Coronary artery (tissue), 2 donors: ENCODE measurements around the gene GATAD2A.

Source experiments
- DNase-seq: peaks from one replicate; pipeline ENCODE4 v3.0.0-alpha.2; 2017; ENCODE audit warnings: low spot score
- H3K27ac ChIP-seq, 2 donors: fragments of 200-600 bp; sonication (generic); one replicate each; pipeline ENCODE4 v1.5.1; 2016 to 2019
- H3K4me3 ChIP-seq: fragments of 200-600 bp; sonication (generic); 2 replicates; pipeline ENCODE4 v1.5.1; 2016; ENCODE audit warnings: mild to moderate bottlenecking, moderate library complexity
- TF ChIP-seq, protein P1 (sequence below): fragments of 200-600 bp; sonication (generic); IDR thresholded peaks from one replicate; pipeline ENCODE4 v1.5.1; 2019; ENCODE audit warnings: antibody characterized with exemption

GATAD2A gene

DNA sequence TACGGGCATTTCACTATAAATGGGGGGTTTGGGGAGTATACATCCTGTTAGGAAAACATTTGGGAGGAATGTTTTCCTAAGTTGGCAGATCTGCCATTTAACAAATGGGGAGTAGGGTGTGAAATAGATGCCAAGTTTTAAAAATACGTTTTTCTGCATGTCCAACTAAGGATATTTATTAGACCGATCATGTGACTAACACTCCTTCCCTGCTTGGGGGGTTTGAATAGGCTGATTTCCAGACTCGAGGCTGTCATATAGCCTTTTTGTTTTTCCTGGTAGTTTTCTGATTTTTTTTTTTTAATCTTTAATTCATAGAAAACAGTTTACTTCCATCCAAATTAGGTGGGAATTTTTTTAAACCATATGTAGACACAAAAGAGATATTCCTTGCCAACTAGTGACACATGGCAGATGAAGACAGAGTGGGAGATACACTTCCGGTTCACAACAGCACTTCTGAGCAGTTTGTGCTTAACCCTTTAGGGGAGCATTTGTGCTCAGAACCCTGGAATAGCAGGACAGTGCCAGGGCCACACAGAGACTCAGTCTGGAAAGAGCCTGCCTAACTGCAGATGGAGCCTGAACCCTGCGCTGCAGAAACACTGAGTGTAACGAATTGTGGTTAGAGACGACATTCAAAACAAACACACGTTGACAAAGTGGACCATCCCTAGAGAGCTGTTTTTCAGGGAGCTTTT lies 5.6 kb upstream of the GATAD2A start:
- TF ChIP-seq, protein P1, sequence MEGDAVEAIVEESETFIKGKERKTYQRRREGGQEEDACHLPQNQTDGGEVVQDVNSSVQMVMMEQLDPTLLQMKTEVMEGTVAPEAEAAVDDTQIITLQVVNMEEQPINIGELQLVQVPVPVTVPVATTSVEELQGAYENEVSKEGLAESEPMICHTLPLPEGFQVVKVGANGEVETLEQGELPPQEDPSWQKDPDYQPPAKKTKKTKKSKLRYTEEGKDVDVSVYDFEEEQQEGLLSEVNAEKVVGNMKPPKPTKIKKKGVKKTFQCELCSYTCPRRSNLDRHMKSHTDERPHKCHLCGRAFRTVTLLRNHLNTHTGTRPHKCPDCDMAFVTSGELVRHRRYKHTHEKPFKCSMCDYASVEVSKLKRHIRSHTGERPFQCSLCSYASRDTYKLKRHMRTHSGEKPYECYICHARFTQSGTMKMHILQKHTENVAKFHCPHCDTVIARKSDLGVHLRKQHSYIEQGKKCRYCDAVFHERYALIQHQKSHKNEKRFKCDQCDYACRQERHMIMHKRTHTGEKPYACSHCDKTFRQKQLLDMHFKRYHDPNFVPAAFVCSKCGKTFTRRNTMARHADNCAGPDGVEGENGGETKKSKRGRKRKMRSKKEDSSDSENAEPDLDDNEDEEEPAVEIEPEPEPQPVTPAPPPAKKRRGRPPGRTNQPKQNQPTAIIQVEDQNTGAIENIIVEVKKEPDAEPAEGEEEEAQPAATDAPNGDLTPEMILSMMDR, result no peak
- DNase-seq, result no peak
- Histone ChIP-seq H3K27ac (peak overlapping the region; percentile 30 to 40), H3K4me3 (no peak overlapping the region)

DNA sequence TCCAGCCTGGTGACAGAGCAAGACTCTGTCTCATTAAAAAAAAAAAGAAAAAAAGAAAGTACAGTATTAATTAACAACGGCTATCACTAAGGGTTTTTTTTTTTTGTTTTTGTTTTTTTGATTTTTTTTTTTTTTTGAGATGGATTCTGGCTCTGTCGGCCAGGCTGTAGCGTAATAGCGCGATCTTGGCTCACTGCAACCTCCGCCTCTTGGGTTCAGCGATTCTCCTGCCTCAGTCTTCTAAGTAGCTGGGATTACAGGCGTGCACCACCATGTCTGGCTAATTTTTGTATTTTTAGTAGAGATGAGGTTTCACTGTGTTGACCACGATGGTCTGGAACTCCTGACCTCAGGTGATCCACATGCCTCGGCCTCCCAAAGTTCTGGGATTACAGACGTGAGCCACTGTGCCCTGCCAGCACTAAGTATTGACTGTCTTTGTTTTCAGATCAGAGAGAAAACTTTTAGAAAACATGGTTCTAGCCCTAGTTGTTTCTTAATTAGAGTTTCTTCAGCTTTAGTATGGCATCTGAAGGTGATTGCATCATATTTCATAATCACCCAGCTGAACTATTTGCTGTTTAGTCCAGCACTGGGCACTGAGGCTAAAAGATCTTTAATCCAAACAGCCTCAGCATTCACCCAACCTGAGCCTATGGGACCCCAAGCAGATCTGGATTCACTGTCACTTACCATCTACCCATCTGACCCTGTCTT lies 2.7 kb upstream of the GATAD2A start:
- no peak overlapping the region for H3K4me3 ChIP-seq
- TF ChIP-seq, protein P1, result no peak
- peak overlapping the region in 1 of 2 donors; percentile 74 for H3K27ac ChIP-seq
- DNase-seq, result no peak

GRCh38 chr19:19403373-19403901 lies 2.0 kb upstream of the GATAD2A start:
- TF ChIP-seq, protein P1, result no peak
- peak overlapping the region in 1 of 2 donors; percentile 74 for H3K27ac ChIP-seq
- no peak for DNase-seq
- H3K4me3 ChIP-seq, result no peak overlapping the region

GRCh38 chr19:19405971-19406877 lies 749 bp downstream of the GATAD2A start:
- Histone ChIP-seq H3K4me3 (peak overlapping the region; percentile 96), H3K27ac (peak overlapping the region; percentile 51 to 94)
- DNase-seq, result peak; percentile 82
- TF ChIP-seq, protein P1, result no peak

GRCh38 chr19:19406878-19407632 lies 1.6 kb downstream of the GATAD2A start:
- peak overlapping the region; percentile 96 for H3K4me3 ChIP-seq
- H3K27ac ChIP-seq, result peak overlapping the region; percentile 51 to 94
- TF ChIP-seq, protein P1, result no peak
- no peak for DNase-seq

- Histone ChIP-seq H3K27ac (peak overlapping the region in 1 of 2 donors; percentile 94), H3K4me3 (peak overlapping the region; percentile 96)
- TF ChIP-seq, protein P1, result no peak
- DNase-seq, result no peak
Measured at GRCh38 chr19:19407633-19407930, 2.1 kb downstream of the GATAD2A start.
